K562 (cell line): ENCODE results near the gene CKLF. TPM values are rescaled to one million over a fixed set of nuclear protein-coding genes. Genes with fewer than 3 reads are reported as not detected.

Experiments used
- ATAC-seq: fragments of 200-7000 bp; cut with Tn5 transposase; 3 replicates; pipeline ENCODE4 v1.9.1; 2020; ENCODE audit warnings: moderate library complexity
- BruUV-seq: library from RNA; stranded (reverse); fragments of 400-500 nt; replicated peaks from 2 replicates; lab custom pipeline; 2021; lab: Mats Ljungman, UMichigan
- CTCF ChIA-PET: fragments of 300-600 bp; formaldehyde crosslinking; extraction: SDS; loops from one replicate; lab custom pipeline; 2021; ENCODE audit warnings: low intra/inter-chr PET ratio; lab: Yijun Ruan, JAX
- POLR2A ChIA-PET: fragments of 300-600, 350-650 bp; sonication (Branson Sonifier 250); formaldehyde crosslinking; extraction: SDS; loops from one replicate; lab custom pipeline; 2021; ENCODE audit warnings: antibody characterized with exemption, inconsistent platforms; lab: Yijun Ruan, JAX
- DNase-seq, 4 experiments: peaks; one replicate each; pipeline versions ENCODE4 v3.0.0 to v3.0.0-alpha.2; 2011 to 2018; ENCODE audit warnings: low spot score in 3 of 4, mixed read lengths in 3 of 4; ENCODE audit errors: extremely low read depth in 1 of 4
- FAIRE-seq: peaks from 2 replicates; lab custom pipeline; 2011; peaks lifted over from hg19 to GRCh38; lab: Jason Lieb, UNC
- H2AFZ ChIP-seq: 2 replicates; pipeline ENCODE4 v1.6.0; 2011; ENCODE audit warnings: low read depth, low read length, control low read depth, inconsistent platforms
- H3K27ac ChIP-seq: fragments of 200-600 bp; 3 replicates; pipeline ENCODE4 v1.8.0; 2011; ENCODE audit warnings: low read depth, mild to moderate bottlenecking, control low read depth, inconsistent platforms, low read length, moderate library complexity, mixed read lengths; ENCODE audit errors: extremely low read depth
- H3K27me3 ChIP-seq, 2 experiments: fragments of 300-600 bp in 1 of 2; 2 replicates in 1 of 2; 3 replicates in 1 of 2; pipeline versions ENCODE4 v1.6.0 to v1.8.0; 2011; ENCODE audit warnings: inconsistent platforms in 2 of 2, low read length in 2 of 2, mild to moderate bottlenecking in 1 of 2, mixed read lengths in 1 of 2, moderate library complexity in 1 of 2; ENCODE audit not compliant: control insufficient read depth in 2 of 2, insufficient read depth in 2 of 2
- H3K36me3 ChIP-seq: fragments of 300-600 bp; 3 replicates; pipeline ENCODE4 v1.8.0; 2011; ENCODE audit warnings: mild to moderate bottlenecking, low read length, inconsistent platforms; ENCODE audit not compliant: control insufficient read depth, insufficient read depth
- H3K4me1 ChIP-seq, 2 experiments: fragments of 200-600 bp in 1 of 2; replicated peaks in 1 of 2; 2 replicates in 1 of 2; 3 replicates in 1 of 2; pipeline versions ENCODE4 v1.5.1 to v1.8.0; 2011; ENCODE audit warnings: inconsistent platforms in 2 of 2, low read length in 2 of 2, mild to moderate bottlenecking in 1 of 2, mixed read lengths in 1 of 2, moderate library complexity in 1 of 2; ENCODE audit not compliant: control insufficient read depth in 2 of 2, insufficient read depth in 2 of 2
- H3K4me2 ChIP-seq: 2 replicates; pipeline ENCODE4 v1.6.1; 2011; ENCODE audit warnings: low read length, control low read depth, inconsistent platforms, mixed read lengths; ENCODE audit not compliant: insufficient read depth
- H3K4me3 ChIP-seq: fragments of 200-600 bp; sonication (generic), shearing (Covaris generic); 2 replicates; pipeline ENCODE4 v1.5.1; 2016; ENCODE audit warnings: control low read depth, inconsistent platforms
- H3K79me2 ChIP-seq: fragments of 200-600 bp; 3 replicates; pipeline ENCODE4 v1.8.0; 2011; ENCODE audit warnings: low read length, inconsistent platforms; ENCODE audit not compliant: control insufficient read depth, insufficient read depth
- H3K9ac ChIP-seq, 2 experiments: 2 replicates each; pipeline versions ENCODE4 v1.6.0 to v1.6.1; 2011; ENCODE audit warnings: low read depth in 2 of 2, low read length in 2 of 2, control low read depth in 1 of 2, inconsistent platforms in 1 of 2, mild to moderate bottlenecking in 1 of 2, mixed read lengths in 1 of 2; ENCODE audit not compliant: insufficient read depth in 1 of 2
- H3K9me1 ChIP-seq: one replicate; pipeline ENCODE4 v1.6.0; 2011; ENCODE audit warnings: inconsistent platforms, mild to moderate bottlenecking, low read length, moderate library complexity; ENCODE audit not compliant: control insufficient read depth, insufficient read depth
- H3K9me3 ChIP-seq: replicated peaks from 2 replicates; pipeline ENCODE4 v1.5.1; 2011; ENCODE audit warnings: low read depth, low read length, inconsistent platforms; ENCODE audit not compliant: control insufficient read depth, insufficient read depth
- H4K20me1 ChIP-seq: replicated peaks from 2 replicates; pipeline ENCODE4 v1.6.1; 2011; ENCODE audit warnings: low read length, inconsistent platforms, mixed read lengths; ENCODE audit not compliant: control insufficient read depth, insufficient read depth
- HOXB6 ChIP-seq: fragments of 250-450 bp; sonication (Bioruptor Pico); IDR thresholded peaks from 2 replicates; pipeline ENCODE4 v1.5.1; 2022; ENCODE audit warnings: mild to moderate bottlenecking, borderline replicate concordance
- MEF2A ChIP-seq: IDR thresholded peaks from 2 replicates; pipeline ENCODE4 v1.6.1; 2011; ENCODE audit warnings: low read depth, mild to moderate bottlenecking, low read length, moderate library complexity; ENCODE audit not compliant: control insufficient read depth
- PHF8 ChIP-seq: fragments of 200-600 bp; sonication (generic); IDR thresholded peaks from 2 replicates; pipeline ENCODE4 v1.6.1; 2012; ENCODE audit warnings: mixed run types, mild to moderate bottlenecking, inconsistent platforms, low read length, moderate library complexity, borderline replicate concordance
- POLR2AphosphoS5 ChIP-seq: IDR thresholded peaks from 2 replicates; pipeline ENCODE4 v1.6.1; 2011; ENCODE audit warnings: mild to moderate bottlenecking, low read depth, low read length, moderate library complexity; ENCODE audit not compliant: control insufficient read depth, insufficient read depth
- WHSC1 ChIP-seq: IDR thresholded peaks from one replicate; pipeline ENCODE4 v1.6.1; 2012; ENCODE audit warnings: low read length, control low read depth, inconsistent platforms
- ZNF174 ChIP-seq: fragments of 250-450 bp; sonication (Bioruptor Pico); IDR thresholded peaks from 2 replicates; pipeline ENCODE4 v1.4.0; 2020; ENCODE audit warnings: mild to moderate bottlenecking
- ZNF696 ChIP-seq: fragments of 250-450 bp; sonication (Bioruptor Pico); conservative IDR thresholded peaks from 2 replicates; pipeline ENCODE4 v1.4.0; 2020; ENCODE audit warnings: mild to moderate bottlenecking, moderate library complexity
- WGBS: fragments of 100-300 bp; shearing (Covaris generic); methylation state at CpG from one replicate; pipeline ENCODE4 v1.1.6; 2016; ENCODE audit warnings: low coverage, mixed read lengths; ENCODE audit not compliant: insufficient coverage; ENCODE audit errors: missing lambda C conversion rate; 5-methylcytosine and 5-hydroxymethylcytosine counted together
- in situ Hi-C: fragments of 300-500 bp; cut with MboI; formaldehyde crosslinking; loops from 4 replicates; pipeline ENCODE4 v1.15.0; 2018; ENCODE audit warnings: inconsistent platforms, mixed read lengths
- intact Hi-C: fragments of 100-400 bp; cut with micrococcal nuclease; formaldehyde crosslinking; loops from 2 replicates; pipeline ENCODE4 v1.14.2; 2022
- polyA plus RNA-seq, 8 experiments: library from polyadenylated mRNA; depleted of rRNA in 4 of 8; stranded (reverse) in 5 of 8; unstranded in 3 of 8; fragments of >200 nt; fragmentation: Nextera tagmentation in 2 of 8; fragmentation: Illumina TruSeq in 1 of 8; extraction: Ambion mirVana in 2 of 8; extraction: Trizol in 1 of 8; gene quantifications; 2 replicates each; pipeline versions ENCODE4 v1.2.1 to v1.2.3, GENCODE V29; 2011 to 2014; ENCODE audit warnings: inconsistent platforms in 1 of 8, missing spikeins in 1 of 8
- total RNA-seq, 7 experiments: library from RNA; depleted of rRNA in 6 of 7; stranded (reverse); fragments of >200 nt in 6 of 7; fragmentation: Illumina TruSeq in 2 of 7; extraction: Trizol in 2 of 7; gene quantifications; 2 replicates each; pipeline versions ENCODE4 v1.2.1 to v1.2.3, GENCODE V29; 2011 to 2021; ENCODE audit warnings: low replicate concordance in 1 of 7
- TF ChIP-seq, protein P1 (sequence below): sonication (generic); formaldehyde crosslinking; IDR thresholded peaks from 2 replicates; pipeline ENCODE4 v1.8.1; 2023; ENCODE audit warnings: mild to moderate bottlenecking, missing genetic modification reagents

The CKLF gene
- total and polyA plus RNA-seq, 9 of the 15 experiments (the other 6 are each of a cell fraction or from before 2014, with no cell fraction given): 84.8 to 322 (median 118) TPM

DNA sequence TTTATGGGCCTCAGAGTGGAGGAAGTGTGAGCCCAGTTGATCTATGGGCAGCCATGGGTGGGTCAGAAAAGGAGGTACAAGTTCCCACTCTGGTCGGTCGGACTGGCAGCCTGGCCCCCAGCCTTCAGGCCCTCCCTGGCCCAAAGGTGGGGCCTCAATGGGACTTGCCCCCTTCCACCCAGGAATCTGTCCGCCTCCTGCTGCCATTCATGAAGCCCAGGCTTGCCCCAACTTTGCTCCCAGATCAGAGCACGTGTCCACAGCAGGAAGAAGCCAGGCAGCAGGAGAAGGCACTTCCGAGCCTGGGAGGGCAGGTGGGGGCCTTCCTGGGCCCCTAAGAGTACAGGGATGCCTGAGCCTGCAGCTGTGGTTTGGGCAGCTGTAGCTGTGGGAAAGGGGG, 49.1 kb downstream of the CKLF start:
- Histone ChIP-seq H3K4me3 (no peak overlapping the region), H3K36me3 (no peaks in the 10 kb centered on the region), H2AFZ (no peak overlapping the region), H4K20me1 (no peaks in the 10 kb centered on the region), H3K9me3 (no peaks in the 10 kb centered on the region; the same call in 1 of the 2 replicates), H3K4me1 (peaks cover 14 to 37% of the 10 kb centered on the region in 2 experiments), H3K9ac (no peak overlapping the region), H3K79me2 (peaks cover 17% of the 10 kb centered on the region), H3K9me1 (no peaks in the 10 kb centered on the region), H3K27ac (no peak overlapping the region), H3K4me2 (no peak overlapping the region), H3K27me3 (no peaks in the 10 kb centered on the region)
- no peak for DNase-seq
- in situ Hi-C loops (no loop called here), intact Hi-C loops (no loop called here)
- ChIA-PET CTCF (no interaction called here), POLR2A (interaction anchor here (0.7 kb wide), 1 partner anchor 107 kb away, joined by 3 read pairs; no protein-coding TSS in a partner anchor)
- FAIRE-seq: no peak
- no peak for TF ChIP-seq ZNF696 (CRISPR knock-in tag)
- TF ChIP-seq WHSC1: no peak
- TF ChIP-seq, protein P1, sequence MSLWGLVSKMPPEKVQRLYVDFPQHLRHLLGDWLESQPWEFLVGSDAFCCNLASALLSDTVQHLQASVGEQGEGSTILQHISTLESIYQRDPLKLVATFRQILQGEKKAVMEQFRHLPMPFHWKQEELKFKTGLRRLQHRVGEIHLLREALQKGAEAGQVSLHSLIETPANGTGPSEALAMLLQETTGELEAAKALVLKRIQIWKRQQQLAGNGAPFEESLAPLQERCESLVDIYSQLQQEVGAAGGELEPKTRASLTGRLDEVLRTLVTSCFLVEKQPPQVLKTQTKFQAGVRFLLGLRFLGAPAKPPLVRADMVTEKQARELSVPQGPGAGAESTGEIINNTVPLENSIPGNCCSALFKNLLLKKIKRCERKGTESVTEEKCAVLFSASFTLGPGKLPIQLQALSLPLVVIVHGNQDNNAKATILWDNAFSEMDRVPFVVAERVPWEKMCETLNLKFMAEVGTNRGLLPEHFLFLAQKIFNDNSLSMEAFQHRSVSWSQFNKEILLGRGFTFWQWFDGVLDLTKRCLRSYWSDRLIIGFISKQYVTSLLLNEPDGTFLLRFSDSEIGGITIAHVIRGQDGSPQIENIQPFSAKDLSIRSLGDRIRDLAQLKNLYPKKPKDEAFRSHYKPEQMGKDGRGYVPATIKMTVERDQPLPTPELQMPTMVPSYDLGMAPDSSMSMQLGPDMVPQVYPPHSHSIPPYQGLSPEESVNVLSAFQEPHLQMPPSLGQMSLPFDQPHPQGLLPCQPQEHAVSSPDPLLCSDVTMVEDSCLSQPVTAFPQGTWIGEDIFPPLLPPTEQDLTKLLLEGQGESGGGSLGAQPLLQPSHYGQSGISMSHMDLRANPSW (CRISPR knock-in tag): no peak
- TF ChIP-seq HOXB6: no peak
- no peak for TF ChIP-seq ZNF174 (CRISPR knock-in tag)
- no peak for TF ChIP-seq MEF2A
- TF ChIP-seq PHF8: no peak
- TF ChIP-seq POLR2AphosphoS5: no peak
- BruUV-seq: no TSS peak
- WGBS: 65% methylated on average over 4 of the region's 5 CpGs
- ATAC-seq: no peak
